ENCODE measurements around the gene ELP5. TPM values are rescaled to one million over a fixed set of nuclear protein-coding genes. Genes with fewer than 3 reads are reported as not detected.

The ELP5 gene
- total RNA-seq, 2 donors from 2014 or later = 10.2 to 16.3 TPM

GRCh38 chr17:7224110-7224509, 27.9 kb upstream of the ELP5 start:
- DNase-seq = no peak

GRCh38 chr17:7224661-7225111, 27.3 kb upstream of the ELP5 start:
- no peak for ATAC-seq
- Histone ChIP-seq H3K4me3 (no peak overlapping the region), H3K27me3 (no peaks in the 10 kb centered on the region), H3K36me3 (replicated peaks in 1 of 2; ENCODE audit: insufficient read depth in 1 of 2, low read depth in 2 of 2) (peaks cover 0 to 26% of the 10 kb centered on the region in 2 donors), H3K9me3 (no peaks in the 10 kb centered on the region), H3K27ac (peak overlapping the region; percentile 25 to 52 (median 34)), H3K4me1 (peaks cover 40% of the 10 kb centered on the region)
- TF ChIP-seq CTCF (IDR thresholded peaks at IDR 0.05) (no peak), POLR2A (IDR thresholded peaks at IDR 0.05) (no peak)
- WGBS, 2 donors = 66 to 81% methylated on average over 3 to 15 of the region's 15 CpGs
- intact Hi-C loops (cut with DNase I) = no loop called here
- DNase-seq = peak in 2 of 4 donors; percentile 26 to 49

More at GRCh38 chr17:7224110-7224509, 27.9 kb upstream of the ELP5 start:
- Histone ChIP-seq H3K4me1 (peaks cover 45% of the 10 kb centered on the region), H3K27ac (peak overlapping the region in 3 of 4 donors; percentile 25 to 52 (median 48)), H3K36me3 (replicated peaks in 1 of 2; ENCODE audit: insufficient read depth in 1 of 2, low read depth in 2 of 2) (peaks cover 0 to 21% of the 10 kb centered on the region in 2 donors), H3K27me3 (no peaks in the 10 kb centered on the region), H3K9me3 (no peaks in the 10 kb centered on the region), H3K4me3 (no peak overlapping the region)
- intact Hi-C loops (cut with DNase I) = no loop called here
- 71 to 89% methylated on average over 7 to 10 of the region's 10 CpGs for WGBS, 2 donors
- TF ChIP-seq CTCF (IDR thresholded peaks at IDR 0.05) = no peak
- ATAC-seq = no peak

- no peaks in the 10 kb centered on the region for H3K27me3 ChIP-seq
- no peaks in the 10 kb centered on the region for H3K9me3 ChIP-seq
- H3K27ac ChIP-seq = peak overlapping the region in 1 of 4 donors; percentile 52
- DNase-seq (no peak), ATAC-seq (no peak)
- no peak overlapping the region for H3K4me3 ChIP-seq
- TF ChIP-seq CTCF (IDR thresholded peaks at IDR 0.05) = no peak
- TF ChIP-seq POLR2A (IDR thresholded peaks at IDR 0.05) = no peak
- peaks cover 0 to 28% of the 10 kb centered on the region in 2 donors for H3K36me3 ChIP-seq (replicated peaks in 1 of 2; ENCODE audit: insufficient read depth in 1 of 2, low read depth in 2 of 2)
- WGBS, 2 donors = 81% methylated on average over 6 to 21 of the region's 21 CpGs
- H3K4me1 ChIP-seq = peaks cover 35% of the 10 kb centered on the region
- intact Hi-C loops (cut with DNase I) = no loop called here
Measured at GRCh38 chr17:7225711-7226331, 26.2 kb upstream of the ELP5 start.

GRCh38 chr17:7226721-7227710, 25.0 kb upstream of the ELP5 start:
- ATAC-seq (no peak), DNase-seq (no peak)
- no peaks in the 10 kb centered on the region for H3K27me3 ChIP-seq
- H3K36me3 ChIP-seq (replicated peaks in 1 of 2; ENCODE audit: insufficient read depth in 1 of 2, low read depth in 2 of 2) = peaks cover 0 to 28% of the 10 kb centered on the region in 2 donors
- 89 to 91% methylated on average over 15 to 28 of the region's 31 CpGs for WGBS, 2 donors
- no peak overlapping the region for H3K4me3 ChIP-seq
- H3K4me1 ChIP-seq = peaks cover 29% of the 10 kb centered on the region
- H3K9me3 ChIP-seq = no peaks in the 10 kb centered on the region
- intact Hi-C loops (cut with DNase I) = no loop called here
- peak overlapping the region in 1 of 4 donors; percentile 14 for H3K27ac ChIP-seq
- no peak for TF ChIP-seq POLR2A (IDR thresholded peaks at IDR 0.05)
- TF ChIP-seq CTCF (IDR thresholded peaks at IDR 0.05) = no peak

Measured in body of pancreas (tissue), 4 donors.